Adrenal gland (tissue), 12 donors: Measurements from ENCODE around the gene NUP85. TPM values are rescaled to one million over a fixed set of nuclear protein-coding genes. Genes with fewer than 3 reads are reported as not detected.

Source experiments
- DNase-seq, 7 donors: peaks; one replicate each; pipeline ENCODE4 v3.0.0-alpha.2; 2019 to 2020
- H3K27ac ChIP-seq, 5 donors: fragments of 200-600 bp; sonication (generic) in 4 of 5; 1 replicate in 3 of 5; 2 replicates in 2 of 5; pipeline versions ENCODE4 v1.5.1 to v1.8.0; 2016 to 2020; ENCODE audit warnings: mild to moderate bottlenecking in 1 of 5
- H3K27me3 ChIP-seq: fragments of 200-600 bp; 2 replicates; pipeline ENCODE4 v1.8.0; 2021
- H3K36me3 ChIP-seq, 2 donors: fragments of 200-600 bp; replicated peaks in 1 of 2; 1 replicate in 1 of 2; 2 replicates in 1 of 2; pipeline versions ENCODE4 v1.5.1 to v1.8.0; 2018 to 2022
- H3K4me1 ChIP-seq, 2 donors: fragments of 200-600 bp; replicated peaks in 1 of 2; 1 replicate in 1 of 2; 2 replicates in 1 of 2; pipeline versions ENCODE4 v1.5.1 to v1.8.0; 2018 to 2021
- H3K4me3 ChIP-seq, 4 donors: fragments of 200-600 bp; sonication (generic) in 3 of 4; one replicate each; pipeline ENCODE4 v1.5.1; 2016 to 2018
- H3K9me3 ChIP-seq, 3 donors: fragments of 200-600 bp; sonication (generic) in 1 of 3; replicated peaks in 1 of 3; 1 replicate in 2 of 3; 2 replicates in 1 of 3; pipeline versions ENCODE4 v1.5.1 to v1.8.0; 2016 to 2021
- POLR2A ChIP-seq, 2 donors: fragments of 450-650 bp; IDR thresholded peaks; one replicate each; pipeline ENCODE4 v1.6.1; 2017; ENCODE audit warnings: antibody characterized with exemption in 2 of 2, mild to moderate bottlenecking in 2 of 2, moderate library complexity in 1 of 2
- whole genome bisulfite sequencing, 4 donors: extraction: QIAGEN DNeasy Blood & Tissue Kit in 2 of 4; methylation state at CpG; one replicate each; pipeline versions ENCODE4 v1.1.5 to v1.1.7; 2013 to 2017; 5-methylcytosine and 5-hydroxymethylcytosine counted together
- intact Hi-C, 2 donors: fragments of 100-400 bp; cut with DNase I; formaldehyde crosslinking; loops; one replicate each; pipeline versions ENCODE4 v1.14.1 to v1.15.0; 2022 to 2023
- polyA plus RNA-seq, 3 donors: library from polyadenylated mRNA; stranded (reverse); fragments of 200-250 nt in 2 of 3; fragments of 350-450 nt in 1 of 3; fragmentation: Illumina TruSeq in 1 of 3; extraction: RNeasy Lipid Tissue Mini Kit (QIAGEN cat#74804) in 1 of 3; gene quantifications; one replicate each; pipeline ENCODE4 v1.2.3, GENCODE V29; 2013 to 2014
- total RNA-seq, 9 donors: library from RNA; depleted of rRNA in 4 of 9; stranded (reverse); fragments of >200 nt in 4 of 9; fragments of 120-200 nt in 1 of 9; fragmentation: NEBNext Ultra II Directional in 1 of 9; extraction: Animal tissue kit (Norgen Biotek cat#: 25700) in 1 of 9; gene quantifications; one replicate each; pipeline versions ENCODE4 v1.1.0 to v1.2.4, GENCODE V29; 2013 to 2023
- TF ChIP-seq, protein P1 (sequence below), 6 experiments: fragments of 450-650 bp in 4 of 6; fragments of 200-600 bp in 2 of 6; sonication (generic) in 1 of 6; IDR thresholded peaks; 1 replicate in 5 of 6; 2 replicates in 1 of 6; pipeline versions ENCODE4 v1.5.1 to v1.8.0; 2016 to 2021; ENCODE audit warnings: antibody characterized with exemption in 6 of 6, mild to moderate bottlenecking in 2 of 6, moderate library complexity in 1 of 6
- donor health status: healthy with polysubstance abuse.
- donor health status: Bipolar disorder and iron deficiency.
- donor health status: DM: yes; HTN: yes; CAD: no.
- donor health status: DM: no; HTN: no; CAD: no.
- donor health status: DM: no; HTN: no; CAD: no.
- donor health status: DM: yes; HTN: yes; CAD: no.

NUP85 gene
- total and polyA plus RNA-seq, 12 donors = 18.7 to 53.8 (median 33.5) TPM

DNA sequence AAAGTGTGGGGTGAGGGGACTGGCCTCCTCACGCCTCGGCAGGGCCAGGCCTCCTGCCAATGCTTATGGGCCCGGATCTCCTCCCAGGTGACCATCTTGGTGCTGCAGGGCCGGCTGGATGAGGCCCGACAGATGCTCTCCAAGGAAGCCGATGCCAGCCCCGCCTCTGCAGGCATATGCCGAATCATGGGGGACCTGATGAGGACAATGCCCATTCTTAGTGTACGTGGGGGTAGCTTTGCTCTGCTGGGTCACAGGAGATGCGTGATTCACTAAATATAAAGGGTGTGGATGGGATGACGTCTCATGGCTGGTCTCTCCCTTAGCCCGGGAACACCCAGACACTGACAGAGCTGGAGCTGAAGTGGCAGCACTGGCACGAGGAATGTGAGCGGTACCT, 19.5 kb downstream of the NUP85 start:
- H3K4me3 ChIP-seq = no peak overlapping the region
- DNase-seq = no peak
- 79 to 85% (median 82%) methylated on average over 11 to 14 of the region's 14 CpGs for WGBS, 4 donors
- no peaks in the 10 kb centered on the region for H3K9me3 ChIP-seq
- H3K36me3 ChIP-seq = peaks cover 0 to 49% of the 10 kb centered on the region in 2 donors
- H3K27me3 ChIP-seq = no peaks in the 10 kb centered on the region
- no peak for TF ChIP-seq POLR2A (IDR thresholded peaks at IDR 0.05)
- TF ChIP-seq, protein P1, sequence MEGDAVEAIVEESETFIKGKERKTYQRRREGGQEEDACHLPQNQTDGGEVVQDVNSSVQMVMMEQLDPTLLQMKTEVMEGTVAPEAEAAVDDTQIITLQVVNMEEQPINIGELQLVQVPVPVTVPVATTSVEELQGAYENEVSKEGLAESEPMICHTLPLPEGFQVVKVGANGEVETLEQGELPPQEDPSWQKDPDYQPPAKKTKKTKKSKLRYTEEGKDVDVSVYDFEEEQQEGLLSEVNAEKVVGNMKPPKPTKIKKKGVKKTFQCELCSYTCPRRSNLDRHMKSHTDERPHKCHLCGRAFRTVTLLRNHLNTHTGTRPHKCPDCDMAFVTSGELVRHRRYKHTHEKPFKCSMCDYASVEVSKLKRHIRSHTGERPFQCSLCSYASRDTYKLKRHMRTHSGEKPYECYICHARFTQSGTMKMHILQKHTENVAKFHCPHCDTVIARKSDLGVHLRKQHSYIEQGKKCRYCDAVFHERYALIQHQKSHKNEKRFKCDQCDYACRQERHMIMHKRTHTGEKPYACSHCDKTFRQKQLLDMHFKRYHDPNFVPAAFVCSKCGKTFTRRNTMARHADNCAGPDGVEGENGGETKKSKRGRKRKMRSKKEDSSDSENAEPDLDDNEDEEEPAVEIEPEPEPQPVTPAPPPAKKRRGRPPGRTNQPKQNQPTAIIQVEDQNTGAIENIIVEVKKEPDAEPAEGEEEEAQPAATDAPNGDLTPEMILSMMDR (IDR thresholded peaks at IDR 0.05) = no peak
- intact Hi-C loops = no loop called here
- no peak overlapping the region for H3K27ac ChIP-seq
- H3K4me1 ChIP-seq = no peaks in the 10 kb centered on the region

GRCh38 chr17:75227729-75228128, 22.2 kb downstream of the NUP85 start:
- Histone ChIP-seq H3K9me3 (no peaks in the 10 kb centered on the region), H3K4me1 (no peaks in the 10 kb centered on the region), H3K27ac (peak overlapping the region in 2 of 5 donors; percentile 26 to 86), H3K36me3 (peaks cover 0 to 72% of the 10 kb centered on the region in 2 donors), H3K4me3 (no peak overlapping the region), H3K27me3 (no peaks in the 10 kb centered on the region)
- TF ChIP-seq, protein P1 (IDR thresholded peaks at IDR 0.05) = no peak
- no peak for TF ChIP-seq POLR2A (IDR thresholded peaks at IDR 0.05)
- 83 to 94% (median 88%) methylated on average over 5 of the region's 5 CpGs for WGBS, 4 donors
- intact Hi-C loops = no loop called here
- no peak for DNase-seq

GRCh38 chr17:75228305-75228704, 22.8 kb downstream of the NUP85 start:
- peak in 2 of 7 donors; percentile 61 to 63 for DNase-seq
- H3K27me3 ChIP-seq = no peaks in the 10 kb centered on the region
- no peak overlapping the region for H3K4me3 ChIP-seq
- peak overlapping the region in 3 of 5 donors; percentile 26 to 86 (median 26) for H3K27ac ChIP-seq
- intact Hi-C loops = no loop called here
- TF ChIP-seq, protein P1 (IDR thresholded peaks at IDR 0.05) = no peak
- TF ChIP-seq POLR2A (IDR thresholded peaks at IDR 0.05) = no peak
- H3K4me1 ChIP-seq = no peaks in the 10 kb centered on the region
- no peaks in the 10 kb centered on the region for H3K9me3 ChIP-seq
- WGBS, 4 donors = 56 to 74% (median 58%) methylated on average over 2 of the region's 2 CpGs
- H3K36me3 ChIP-seq = peaks cover 0 to 71% of the 10 kb centered on the region in 2 donors

DNA sequence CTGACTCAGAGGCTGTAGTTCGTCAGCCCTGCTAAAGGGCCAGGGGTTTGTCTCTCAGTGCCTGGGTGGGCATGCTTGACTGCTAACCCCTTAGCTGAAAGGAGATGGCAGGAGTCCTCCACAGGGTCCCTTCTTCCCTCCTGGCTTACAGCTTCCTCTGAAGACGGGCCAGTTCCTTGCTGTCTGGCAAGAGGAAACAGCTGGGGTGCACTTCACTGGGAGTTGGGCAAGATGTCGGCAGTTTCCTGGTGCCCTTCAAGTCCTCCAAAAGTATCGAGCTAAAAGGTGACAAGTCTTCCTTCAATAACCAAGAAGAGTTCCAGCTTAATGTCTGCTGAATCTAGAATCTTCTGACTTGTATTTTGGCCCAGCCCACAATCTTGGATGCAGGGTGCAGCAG, 23.4 kb downstream of the NUP85 start:
- DNase-seq = peak in 2 of 7 donors; percentile 49 to 53
- Histone ChIP-seq H3K27ac (peak overlapping the region in 3 of 5 donors; percentile 22 to 86 (median 26)), H3K27me3 (no peaks in the 10 kb centered on the region), H3K4me1 (no peaks in the 10 kb centered on the region), H3K9me3 (no peaks in the 10 kb centered on the region), H3K36me3 (peaks cover 0 to 65% of the 10 kb centered on the region in 2 donors), H3K4me3 (no peak overlapping the region)
- intact Hi-C loops = no loop called here
- no peak for TF ChIP-seq POLR2A (IDR thresholded peaks at IDR 0.05)
- TF ChIP-seq, protein P1 (IDR thresholded peaks at IDR 0.05) = no peak
- 45 to 77% (median 74%) methylated on average over 2 to 4 of the region's 4 CpGs for WGBS, 4 donors
